Neural cell (in vitro differentiated cells): Measurements from ENCODE around the gene EFEMP2. TPM values are rescaled to one million over a fixed set of nuclear protein-coding genes. Genes with fewer than 3 reads are reported as not detected.

Experiments used
- H2AFZ ChIP-seq: fragments of 200-600, 300-800 bp; sonication (generic), shearing (Covaris generic); 2 replicates; pipeline ENCODE4 v1.6.0; 2014; ENCODE audit warnings: low read depth, mild to moderate bottlenecking, antibody characterized with exemption, low read length, moderate library complexity
- H3F3A ChIP-seq: fragments of 200-600 bp; shearing (Covaris generic); 2 replicates; pipeline ENCODE4 v1.6.1; 2016; ENCODE audit warnings: mild to moderate bottlenecking, moderate library complexity, mixed read lengths, antibody characterized with exemption, low read length; ENCODE audit not compliant: insufficient read depth, poor library complexity, severe bottlenecking
- H3K27ac ChIP-seq: fragments of 200-600, 300-800 bp; sonication (generic), shearing (Covaris generic); 2 replicates; pipeline ENCODE4 v1.5.1; 2014; ENCODE audit warnings: mild to moderate bottlenecking, low read length, moderate library complexity
- H3K27me3 ChIP-seq: fragments of 300-800, 200-600 bp; sonication (generic), shearing (Covaris generic); 2 replicates; pipeline ENCODE4 v1.6.0; 2014; ENCODE audit warnings: mild to moderate bottlenecking, low read depth, low read length, moderate library complexity; ENCODE audit not compliant: insufficient read depth
- H3K36me3 ChIP-seq: fragments of 300-800, 200-600 bp; sonication (generic), shearing (Covaris generic); 2 replicates; pipeline ENCODE4 v1.5.1; 2014; ENCODE audit warnings: mild to moderate bottlenecking, antibody characterized with exemption, low read length, moderate library complexity; ENCODE audit not compliant: insufficient read depth
- H3K4me2 ChIP-seq: fragments of 300-800, 200-600 bp; sonication (generic), shearing (Covaris generic); 2 replicates; pipeline ENCODE4 v1.6.0; 2014; ENCODE audit warnings: mild to moderate bottlenecking, low read length
- H3K4me3 ChIP-seq: fragments of 300-800, 200-600 bp; sonication (generic), shearing (Covaris generic); 2 replicates; pipeline ENCODE4 v1.5.1; 2014; ENCODE audit warnings: mild to moderate bottlenecking, low read length, moderate library complexity
- H3K79me2 ChIP-seq: fragments of 200-600 bp; shearing (Covaris generic); replicated peaks from 2 replicates; pipeline ENCODE4 v1.6.0; 2014; ENCODE audit warnings: mild to moderate bottlenecking, low read length, moderate library complexity; ENCODE audit not compliant: insufficient read depth
- H3K9ac ChIP-seq: fragments of 300-800, 200-600 bp; sonication (generic), shearing (Covaris generic); 2 replicates; pipeline ENCODE4 v1.6.1; 2016; ENCODE audit warnings: mild to moderate bottlenecking, low read length, mixed read lengths
- H3K9me2 ChIP-seq: fragments of 200-600 bp; shearing (Covaris generic); 2 replicates; pipeline ENCODE4 v1.6.1; 2016; ENCODE audit warnings: mild to moderate bottlenecking, low read length, mixed read lengths; ENCODE audit not compliant: insufficient read depth
- H3K9me3 ChIP-seq: fragments of 200-600, 300-800 bp; sonication (generic), shearing (Covaris generic); 2 replicates; pipeline ENCODE4 v1.6.1; 2016; ENCODE audit warnings: mild to moderate bottlenecking, mixed run types, low read length, moderate library complexity, mixed read lengths
- H4K20me1 ChIP-seq: fragments of 200-600 bp; shearing (Covaris generic); 2 replicates; pipeline ENCODE4 v1.6.1; 2016; ENCODE audit warnings: mild to moderate bottlenecking, mixed run types; ENCODE audit not compliant: insufficient read depth
- EP300 ChIP-seq: fragments of 450-650 bp; conservative IDR thresholded peaks from 2 replicates; pipeline ENCODE4 v1.6.1; 2014; ENCODE audit warnings: antibody characterized with exemption, mild to moderate bottlenecking, moderate library complexity; ENCODE audit not compliant: poor library complexity, severe bottlenecking
- EZH2 ChIP-seq: fragments of 200-600, 300-800 bp; shearing (Covaris generic), sonication (generic); IDR thresholded peaks from 2 replicates; pipeline ENCODE4 v1.6.1; 2014; ENCODE audit warnings: antibody characterized with exemption, low read length, borderline replicate concordance, mild to moderate bottlenecking; ENCODE audit not compliant: insufficient read depth, poor library complexity, severe bottlenecking
- MXI1 ChIP-seq: fragments of 450-650 bp; conservative IDR thresholded peaks from 2 replicates; pipeline ENCODE4 v1.6.1; 2014; ENCODE audit warnings: antibody characterized with exemption, mild to moderate bottlenecking; ENCODE audit not compliant: poor library complexity, severe bottlenecking
- POLR2AphosphoS5 ChIP-seq: IDR thresholded peaks from 2 replicates; pipeline ENCODE4 v1.6.1; 2012
- RAD21 ChIP-seq: fragments of 450-650 bp; conservative IDR thresholded peaks from 2 replicates; pipeline ENCODE4 v1.6.1; 2014; ENCODE audit warnings: antibody characterized with exemption, mild to moderate bottlenecking, moderate library complexity
- REST ChIP-seq: IDR thresholded peaks from 2 replicates; pipeline ENCODE4 v1.6.1; 2012; ENCODE audit warnings: borderline replicate concordance
- SMC3 ChIP-seq: fragments of 450-650 bp; conservative IDR thresholded peaks from 2 replicates; pipeline ENCODE4 v1.6.1; 2014; ENCODE audit warnings: antibody characterized with exemption, mild to moderate bottlenecking, moderate library complexity; ENCODE audit not compliant: poor library complexity
- TAF1 ChIP-seq: IDR thresholded peaks from 2 replicates; pipeline ENCODE4 v1.6.1; 2012; ENCODE audit warnings: low read depth
- polyA plus RNA-seq: library from polyadenylated mRNA; depleted of rRNA; stranded (reverse); fragments of >200 nt; gene quantifications from 2 replicates; pipeline ENCODE4 v1.2.3, GENCODE V29; 2014
- TF ChIP-seq, protein P1 (sequence below): fragments of 450-650 bp; IDR thresholded peaks from 2 replicates; pipeline ENCODE4 v1.5.1; 2014; ENCODE audit warnings: antibody characterized with exemption, mild to moderate bottlenecking, moderate library complexity; ENCODE audit not compliant: poor library complexity, severe bottlenecking

EFEMP2 gene
- polyA plus RNA-seq, 1 donor from 2014 or later: 0.67 TPM

DNA sequence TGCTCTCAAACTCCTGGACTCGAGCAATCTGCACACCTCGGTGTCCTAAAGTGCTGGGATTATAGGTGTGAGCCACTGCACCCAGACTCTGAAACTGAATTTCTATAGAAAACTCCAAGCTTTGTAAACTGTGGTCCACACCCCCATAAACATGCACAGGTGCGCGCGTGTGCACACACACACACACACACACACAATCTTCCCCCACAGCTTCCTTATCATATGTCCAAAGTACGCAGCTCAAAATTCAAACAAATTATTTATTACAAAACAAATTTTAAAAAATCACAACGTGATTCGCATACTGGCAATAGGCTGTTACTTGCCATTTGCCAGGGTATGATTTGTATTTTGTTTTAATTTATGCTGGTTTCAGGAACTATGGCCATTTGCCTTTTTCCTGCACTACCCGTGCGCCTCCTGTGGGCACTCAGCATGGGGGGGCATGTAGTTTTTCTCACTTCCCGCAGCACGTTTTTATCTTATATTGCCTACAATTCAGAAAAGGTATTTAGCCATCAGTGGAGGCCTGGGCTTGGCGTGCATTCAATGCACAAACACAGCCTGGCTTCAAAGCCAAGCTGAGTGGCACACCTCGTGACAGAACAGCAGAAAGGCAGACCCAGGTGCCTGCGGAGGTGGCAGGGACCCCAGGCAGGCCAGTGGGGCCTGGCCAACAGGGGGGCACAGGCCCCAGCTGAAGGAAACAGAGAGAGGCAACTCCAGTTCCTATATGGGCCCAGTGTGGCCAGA is 49.6 kb downstream of the EFEMP2 start:
- Histone ChIP-seq H3K79me2 (no peaks in the 10 kb centered on the region), H3K4me3 (no peak overlapping the region), H3K27ac (no peak overlapping the region), H3F3A (no peaks in the 10 kb centered on the region), H4K20me1 (no peaks in the 10 kb centered on the region), H3K4me2 (no peak overlapping the region), H3K9me3 (no peaks in the 10 kb centered on the region), H2AFZ (no peak overlapping the region), H3K27me3 (no peaks in the 10 kb centered on the region), H3K9ac (no peak overlapping the region), H3K36me3 (no peaks in the 10 kb centered on the region), H3K9me2 (no peaks in the 10 kb centered on the region)
- TF ChIP-seq REST (no peak), TAF1 (no peak), RAD21 (no peak), POLR2AphosphoS5 (no peak), MXI1 (no peak), EP300 (no peak), EZH2 (no peak), SMC3 (no peak)
- TF ChIP-seq, protein P1, sequence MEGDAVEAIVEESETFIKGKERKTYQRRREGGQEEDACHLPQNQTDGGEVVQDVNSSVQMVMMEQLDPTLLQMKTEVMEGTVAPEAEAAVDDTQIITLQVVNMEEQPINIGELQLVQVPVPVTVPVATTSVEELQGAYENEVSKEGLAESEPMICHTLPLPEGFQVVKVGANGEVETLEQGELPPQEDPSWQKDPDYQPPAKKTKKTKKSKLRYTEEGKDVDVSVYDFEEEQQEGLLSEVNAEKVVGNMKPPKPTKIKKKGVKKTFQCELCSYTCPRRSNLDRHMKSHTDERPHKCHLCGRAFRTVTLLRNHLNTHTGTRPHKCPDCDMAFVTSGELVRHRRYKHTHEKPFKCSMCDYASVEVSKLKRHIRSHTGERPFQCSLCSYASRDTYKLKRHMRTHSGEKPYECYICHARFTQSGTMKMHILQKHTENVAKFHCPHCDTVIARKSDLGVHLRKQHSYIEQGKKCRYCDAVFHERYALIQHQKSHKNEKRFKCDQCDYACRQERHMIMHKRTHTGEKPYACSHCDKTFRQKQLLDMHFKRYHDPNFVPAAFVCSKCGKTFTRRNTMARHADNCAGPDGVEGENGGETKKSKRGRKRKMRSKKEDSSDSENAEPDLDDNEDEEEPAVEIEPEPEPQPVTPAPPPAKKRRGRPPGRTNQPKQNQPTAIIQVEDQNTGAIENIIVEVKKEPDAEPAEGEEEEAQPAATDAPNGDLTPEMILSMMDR: no peak

DNA sequence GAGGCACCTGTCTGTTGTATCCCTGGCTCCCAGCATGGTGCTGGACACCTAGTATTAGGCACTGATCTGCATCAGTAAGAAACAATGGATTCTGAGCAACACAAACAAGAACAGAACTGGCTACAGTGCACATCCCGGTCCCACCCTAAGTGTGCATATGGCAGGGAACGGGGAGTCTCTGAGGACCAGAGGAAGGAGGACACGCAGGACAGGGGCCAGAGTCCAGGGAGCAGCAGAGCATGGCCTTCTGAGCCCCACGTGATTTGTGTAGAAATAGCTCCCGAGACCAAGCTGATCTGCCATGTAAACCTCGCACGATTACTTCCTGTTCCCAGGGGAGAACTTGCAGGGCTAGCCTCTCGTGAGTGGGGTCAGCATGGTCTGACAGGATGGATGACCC is 51.5 kb downstream of the EFEMP2 start:
- H3K4me2 ChIP-seq: no peak overlapping the region
- H3K27me3 ChIP-seq: no peaks in the 10 kb centered on the region
- no peaks in the 10 kb centered on the region for H3K9me2 ChIP-seq
- H3K36me3 ChIP-seq: no peaks in the 10 kb centered on the region
- H3K9me3 ChIP-seq: no peaks in the 10 kb centered on the region
- no peaks in the 10 kb centered on the region for H3K79me2 ChIP-seq
- no peak overlapping the region for H3K27ac ChIP-seq
- TF ChIP-seq MXI1: no peak
- no peak for TF ChIP-seq RAD21
- TF ChIP-seq REST: no peak
- TF ChIP-seq, protein P1: no peak
- TF ChIP-seq EZH2: no peak
- TF ChIP-seq EP300: no peak
- H4K20me1 ChIP-seq: no peaks in the 10 kb centered on the region
- H3K9ac ChIP-seq: no peak overlapping the region
- H3K4me3 ChIP-seq: no peak overlapping the region
- H2AFZ ChIP-seq: no peak overlapping the region
- no peaks in the 10 kb centered on the region for H3F3A ChIP-seq
